DMS153 treated with DMSO at 0.1 percent for 48 hours (cell line): ENCODE results near the gene LMTK3.
A peak's percentile ranks its signal among the peaks of the same experiment; 100 is the strongest.

Experiments
- DNase-seq: peaks from one replicate; lab custom pipeline; 2025; ENCODE audit not compliant: unreplicated experiment; lab: John Stamatoyannopoulos, UW

Gene LMTK3

GRCh38 chr19:48508729-48509411, 2.8 kb downstream of the LMTK3 start:
- no peak for DNase-seq

- no peak for DNase-seq
Observed at GRCh38 chr19:48507911-48508439, 3.7 kb downstream of the LMTK3 start.

- peak; percentile 6 for DNase-seq
Observed at GRCh38 chr19:48506138-48506733, 5.4 kb downstream of the LMTK3 start.

GRCh38 chr19:48502350-48503018, 9.2 kb downstream of the LMTK3 start:
- no peak for DNase-seq

- DNase-seq, result peak; percentile 93
Observed at GRCh38 chr19:48501494-48502349, 9.9 kb downstream of the LMTK3 start.

GRCh38 chr19:48500830-48501493, 10.7 kb downstream of the LMTK3 start:
- no peak for DNase-seq

- no peak for DNase-seq
Observed at GRCh38 chr19:48499316-48500090, 12.1 kb downstream of the LMTK3 start.

- DNase-seq, result no peak
Observed at GRCh38 chr19:48498595-48499311, 12.9 kb downstream of the LMTK3 start.

- DNase-seq, result no peak
Observed at GRCh38 chr19:48497728-48498594, 13.7 kb downstream of the LMTK3 start.

- DNase-seq, result no peak
Observed at GRCh38 chr19:48496959-48497727, 14.5 kb downstream of the LMTK3 start.

- no peak for DNase-seq
Observed at GRCh38 chr19:48495396-48495795, 16.2 kb downstream of the LMTK3 start.

- DNase-seq, result no peak
Observed at GRCh38 chr19:48493718-48494401, 17.8 kb downstream of the LMTK3 start.

GRCh38 chr19:48492925-48493717, 18.5 kb downstream of the LMTK3 start:
- peak; percentile 99 for DNase-seq

GRCh38 chr19:48491793-48492123, 19.9 kb downstream of the LMTK3 start:
- no peak for DNase-seq

GRCh38 chr19:48490981-48491792, 20.4 kb downstream of the LMTK3 start:
- DNase-seq, result no peak
